ENCODE data around the gene STMN1. TPM values are rescaled to one million over a fixed set of nuclear protein-coding genes. Genes with fewer than 3 reads are reported as not detected.

The STMN1 gene
- total RNA-seq, 2 donors from 2014 or later = 79.1 to 149 TPM

GRCh38 chr1:25866288-25866687 is 39.9 kb downstream of the STMN1 start:
- Histone ChIP-seq H3K36me3 (no peaks in the 10 kb centered on the region), H3K27ac (no peak overlapping the region), H3K4me3 (no peak overlapping the region), H3K9ac (ENCODE audit: low read depth in 2 of 2, low read length in 2 of 2) (no peak overlapping the region), H3K4me1 (no peaks in the 10 kb centered on the region), H3K27me3 (no peaks in the 10 kb centered on the region), H3K9me3 (no peaks in the 10 kb centered on the region)
- intact Hi-C loops (cut with DNase I) = no loop called here
- DNase-seq = no peak
- no peak for TF ChIP-seq CTCF (IDR thresholded peaks at IDR 0.05)

GRCh38 chr1:25864434-25864833 is 41.8 kb downstream of the STMN1 start:
- no peak for DNase-seq
- no peak overlapping the region for H3K9ac ChIP-seq (ENCODE audit: low read depth in 2 of 2, low read length in 2 of 2)
- H3K9me3 ChIP-seq = no peaks in the 10 kb centered on the region
- TF ChIP-seq CTCF (IDR thresholded peaks at IDR 0.05) = no peak
- intact Hi-C loops (cut with DNase I) = no loop called here
- no peaks in the 10 kb centered on the region for H3K36me3 ChIP-seq
- no peaks in the 10 kb centered on the region for H3K4me1 ChIP-seq
- H3K27me3 ChIP-seq = no peaks in the 10 kb centered on the region
- H3K27ac ChIP-seq = no peak overlapping the region
- H3K4me3 ChIP-seq = no peak overlapping the region

GRCh38 chr1:25863486-25864262 is 42.5 kb downstream of the STMN1 start:
- Histone ChIP-seq H3K27ac (no peak overlapping the region), H3K9ac (ENCODE audit: low read depth in 2 of 2, low read length in 2 of 2) (no peak overlapping the region), H3K36me3 (no peaks in the 10 kb centered on the region), H3K4me1 (peaks cover 5% of the 10 kb centered on the region), H3K27me3 (no peaks in the 10 kb centered on the region), H3K4me3 (no peak overlapping the region), H3K9me3 (no peaks in the 10 kb centered on the region)
- no peak for TF ChIP-seq CTCF (IDR thresholded peaks at IDR 0.05)
- intact Hi-C loops (cut with DNase I) = no loop called here
- DNase-seq = no peak

GRCh38 chr1:25862785-25863485 is 43.3 kb downstream of the STMN1 start:
- DNase-seq = no peak

More at GRCh38 chr1:25862785-25863485, 43.3 kb downstream of the STMN1 start:
- H3K9me3 ChIP-seq = no peaks in the 10 kb centered on the region
- TF ChIP-seq CTCF (IDR thresholded peaks at IDR 0.05) = no peak
- no peak overlapping the region for H3K4me3 ChIP-seq
- no peak overlapping the region for H3K27ac ChIP-seq
- H3K27me3 ChIP-seq = no peaks in the 10 kb centered on the region
- no peak overlapping the region for H3K9ac ChIP-seq (ENCODE audit: low read depth in 2 of 2, low read length in 2 of 2)
- peaks cover 9% of the 10 kb centered on the region for H3K4me1 ChIP-seq
- no peaks in the 10 kb centered on the region for H3K36me3 ChIP-seq
- intact Hi-C loops (cut with DNase I) = no loop called here
